HG03097 (cell line): Measurements from ENCODE around the gene CHRM2.

Experiments used
- ATAC-seq: cut with Tn5 transposase; IDR thresholded peaks from one replicate; pipeline ENCODE4 v1.9.1; 2021; ENCODE audit not compliant: unreplicated experiment, low FRiP score

Gene CHRM2

DNA sequence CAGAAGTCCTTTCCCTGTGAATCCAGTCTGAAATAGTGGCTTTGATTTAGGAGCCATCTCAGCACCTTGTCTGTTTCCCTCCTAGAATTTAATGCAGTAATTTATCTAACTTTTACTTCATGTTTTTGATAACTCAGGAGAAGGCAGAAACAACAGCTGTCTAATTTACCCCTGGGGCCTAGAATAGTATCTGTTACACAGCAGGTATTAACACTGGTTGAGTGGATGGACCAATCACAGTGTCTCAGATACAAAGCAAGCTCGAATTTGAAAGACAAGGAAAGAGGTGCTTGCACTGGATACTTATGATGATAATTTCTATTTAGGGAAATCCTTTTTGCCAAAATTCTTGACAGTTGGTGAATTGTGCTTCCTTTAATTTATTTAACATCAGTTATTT, 23.4 kb downstream of the CHRM2 start:
- ATAC-seq, result no peak

DNA sequence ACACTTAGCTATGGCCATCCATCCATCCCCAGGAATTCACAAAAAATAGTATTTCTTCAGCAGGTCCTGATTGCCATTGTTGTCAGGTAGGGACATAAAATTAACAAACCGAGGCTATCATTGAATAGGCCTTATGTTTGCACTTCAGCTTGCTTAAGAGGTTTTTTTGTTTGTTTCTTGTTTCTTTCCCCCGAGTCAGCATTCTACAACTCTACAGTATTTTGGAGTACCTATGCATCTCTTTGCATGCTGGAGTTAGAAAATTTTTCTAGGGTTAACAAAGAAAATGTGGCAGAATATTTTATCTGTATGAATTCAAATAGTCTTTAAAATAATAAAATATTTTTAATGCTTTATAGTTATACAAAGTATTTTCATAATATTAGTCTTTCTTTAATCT, 26.3 kb downstream of the CHRM2 start:
- no peak for ATAC-seq

DNA sequence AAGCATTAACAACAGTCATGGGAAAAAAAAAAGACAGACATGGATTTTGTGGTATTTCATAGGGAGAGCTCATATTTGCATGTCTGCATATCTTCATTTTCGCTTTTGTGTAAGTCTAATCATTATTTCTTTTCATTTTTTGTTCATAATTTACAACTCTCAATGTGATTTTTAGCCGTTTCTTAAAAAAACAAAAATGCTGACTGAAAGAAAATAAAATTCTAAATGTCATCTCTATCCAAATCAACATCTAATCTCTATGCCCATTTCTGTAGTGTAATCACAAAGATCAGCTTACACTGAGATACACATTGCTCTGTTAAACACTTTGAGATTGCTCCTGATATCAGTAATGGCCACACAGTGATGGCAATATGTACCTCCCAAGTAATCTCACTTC, 29.2 kb downstream of the CHRM2 start:
- no peak for ATAC-seq

- no peak for ATAC-seq
Observed at GRCh38 chr7:136900005-136900404, 31.6 kb downstream of the CHRM2 start.

DNA sequence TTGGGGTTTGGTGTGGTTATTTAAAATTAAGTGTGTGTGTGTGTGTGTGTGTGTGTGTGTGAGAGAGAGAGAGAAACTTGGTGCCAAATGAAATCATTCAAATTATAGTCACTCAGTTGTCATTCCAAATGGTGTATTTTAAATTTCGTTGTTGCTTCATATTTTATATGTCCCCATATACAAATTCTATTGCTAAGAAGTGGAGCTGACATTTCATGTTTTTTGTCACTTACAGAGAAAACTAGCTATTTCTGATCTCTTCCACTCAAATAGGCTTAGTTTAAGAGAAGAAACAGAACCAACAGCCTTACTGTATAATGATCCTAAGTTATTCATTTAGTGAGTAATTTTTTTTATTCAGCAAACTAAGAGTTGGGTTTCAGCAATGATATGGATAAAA, 42.3 kb downstream of the CHRM2 start:
- ATAC-seq, result no peak

DNA sequence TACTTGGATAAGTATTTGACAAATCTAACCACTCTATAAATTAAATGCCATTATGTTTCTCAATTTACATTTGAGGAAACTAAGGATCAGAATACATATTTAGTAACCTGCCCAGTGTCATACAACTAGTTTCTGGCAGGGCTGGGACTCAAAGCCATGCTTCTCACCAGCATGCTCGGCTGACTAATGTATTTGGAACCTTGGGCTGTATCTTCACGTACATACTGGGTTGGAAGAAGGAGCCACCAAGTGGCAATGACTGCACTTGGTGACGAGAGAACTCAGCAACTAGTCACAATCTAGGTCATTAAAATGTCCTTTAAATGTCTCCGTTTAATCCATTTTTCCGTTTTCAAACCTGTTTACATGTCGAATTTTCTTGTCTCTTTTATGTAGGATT, 42.9 kb downstream of the CHRM2 start:
- ATAC-seq, result no peak

GRCh38 chr7:136912339-136912738, 43.9 kb downstream of the CHRM2 start:
- no peak for ATAC-seq

- ATAC-seq, result no peak
Observed at GRCh38 chr7:136914016-136914415, 45.6 kb downstream of the CHRM2 start.

- ATAC-seq, result no peak
Observed at GRCh38 chr7:136919820-136920219, 51.4 kb downstream of the CHRM2 start.

- no peak for ATAC-seq
Observed at GRCh38 chr7:136923111-136923667, 54.7 kb downstream of the CHRM2 start.

- ATAC-seq, result no peak
Observed at GRCh38 chr7:136925044-136925443, 56.6 kb downstream of the CHRM2 start.

DNA sequence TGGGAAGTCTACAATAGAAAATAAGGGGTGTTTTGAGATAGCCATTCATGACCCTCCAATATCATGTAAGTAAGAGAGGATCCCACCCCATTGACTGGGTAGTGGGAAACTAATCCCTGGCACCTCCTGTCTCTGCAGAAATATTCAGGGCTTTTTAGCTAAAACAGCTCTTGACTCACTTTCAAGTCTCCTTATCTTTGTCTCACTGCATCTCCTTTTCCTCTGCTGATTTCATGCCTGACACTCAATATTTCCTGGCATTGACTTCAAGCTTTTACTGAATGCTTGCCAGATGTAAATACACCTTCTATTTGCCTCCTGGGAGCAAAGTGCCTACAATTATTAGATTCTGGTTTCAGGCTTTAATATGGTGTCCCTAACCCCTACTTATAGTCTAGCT, 57.1 kb downstream of the CHRM2 start:
- ATAC-seq, result no peak

DNA sequence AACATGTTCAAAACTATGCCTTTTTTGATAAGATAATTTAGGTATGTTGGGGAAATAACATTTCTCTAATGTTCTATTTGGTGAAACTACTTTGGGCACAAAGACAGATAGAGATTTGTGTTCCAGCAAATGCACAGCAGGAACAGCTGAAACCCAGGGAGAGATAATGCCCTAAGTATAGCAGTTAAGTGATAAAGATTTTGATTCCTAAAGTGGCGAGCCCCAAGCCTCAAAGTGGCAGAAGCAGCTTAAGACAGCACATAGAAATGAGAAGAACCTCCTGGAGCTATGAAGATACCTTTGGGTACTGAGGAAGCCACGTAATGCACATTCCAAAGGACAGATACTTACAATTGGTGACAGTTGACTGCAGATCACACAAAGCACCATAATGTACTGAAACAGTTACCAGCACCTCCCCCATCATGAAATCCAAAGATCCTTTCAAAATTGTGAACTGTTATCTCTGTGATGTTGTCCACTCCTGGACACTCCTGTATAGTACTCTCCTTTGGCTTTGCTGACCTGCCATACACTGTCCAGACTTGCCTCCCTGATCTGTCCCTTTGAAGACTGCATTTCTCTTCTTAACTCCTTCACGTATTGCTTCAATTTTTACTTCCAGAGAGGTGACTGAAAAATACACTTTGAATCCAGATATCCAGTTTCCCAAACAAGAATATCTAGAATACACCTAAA, 62.9 kb downstream of the CHRM2 start:
- ATAC-seq, result no peak

GRCh38 chr7:136937436-136937835, 69.0 kb downstream of the CHRM2 start:
- ATAC-seq, result no peak

DNA sequence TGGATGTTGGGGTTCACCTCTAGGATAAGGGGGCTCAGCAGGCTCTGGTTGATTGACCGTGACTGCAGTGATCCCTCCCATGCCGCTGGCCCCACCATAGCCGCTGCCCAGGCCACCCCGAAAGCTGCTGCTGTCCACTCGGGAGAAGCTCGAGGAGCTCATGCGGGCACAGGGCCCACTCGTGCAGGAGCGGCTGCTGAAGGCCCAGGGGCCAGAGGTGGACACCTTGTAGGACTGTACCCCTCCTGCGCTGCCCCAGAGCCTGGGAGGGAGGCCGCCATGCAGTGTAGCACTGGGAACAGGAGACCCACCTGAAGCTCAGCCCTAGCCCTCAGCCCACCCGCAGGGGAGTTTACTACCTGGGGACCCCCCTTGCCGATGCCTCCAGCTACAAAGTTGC, 70.0 kb downstream of the CHRM2 start:
- ATAC-seq, result no peak

GRCh38 chr7:136940122-136940521, 71.7 kb downstream of the CHRM2 start:
- ATAC-seq, result no peak

GRCh38 chr7:136940917-136941316, 72.5 kb downstream of the CHRM2 start:
- ATAC-seq, result no peak

GRCh38 chr7:136941816-136942215, 73.4 kb downstream of the CHRM2 start:
- no peak for ATAC-seq

GRCh38 chr7:136942401-136942800, 73.9 kb downstream of the CHRM2 start:
- ATAC-seq, result no peak

DNA sequence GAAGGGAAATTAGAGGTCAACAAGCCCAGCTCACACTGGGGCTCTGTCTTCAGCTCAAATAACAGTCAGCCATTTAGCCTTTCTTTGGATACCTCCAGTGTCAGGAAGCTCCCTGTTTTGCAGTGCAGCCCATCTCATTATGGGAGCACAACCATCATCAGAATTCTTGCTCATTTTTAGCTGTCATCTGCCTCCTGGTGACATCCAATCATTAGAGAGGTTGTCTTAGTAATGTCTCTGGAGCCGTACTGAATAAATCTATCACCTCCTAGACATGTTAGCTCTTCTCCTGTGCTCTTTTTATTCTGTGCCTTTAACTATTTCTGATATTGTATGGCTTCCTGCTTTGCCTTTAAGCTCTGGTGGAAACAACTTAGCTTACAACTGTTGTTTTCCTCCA, 74.5 kb downstream of the CHRM2 start:
- no peak for ATAC-seq

GRCh38 chr7:136947347-136947746, 78.9 kb downstream of the CHRM2 start:
- no peak for ATAC-seq

GRCh38 chr7:136950331-136950730, 81.9 kb downstream of the CHRM2 start:
- ATAC-seq, result no peak

DNA sequence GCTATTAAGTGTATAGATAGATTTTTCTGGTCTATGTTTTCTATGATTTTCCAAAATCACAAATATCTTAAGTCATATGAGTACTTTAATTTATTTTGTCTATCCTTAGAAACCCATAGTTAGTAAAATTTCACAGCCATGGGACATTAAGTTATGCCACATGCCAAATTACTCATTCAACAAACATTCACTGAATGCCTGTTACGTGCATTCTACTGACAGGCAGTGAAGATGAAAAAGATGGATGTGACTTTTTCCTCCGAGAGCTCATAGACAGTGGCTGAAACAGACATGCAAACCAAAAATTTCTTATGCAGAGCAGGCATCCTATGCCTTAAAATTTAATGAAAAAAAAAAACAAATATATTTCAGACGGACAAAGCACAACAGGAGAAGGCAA, 84.9 kb downstream of the CHRM2 start:
- ATAC-seq, result no peak
